ENCODE measurements around the gene KCNJ1. TPM values are rescaled to one million over a fixed set of nuclear protein-coding genes. Genes with fewer than 3 reads are reported as not detected.

Gene KCNJ1
- total RNA-seq, 1 experiment from 2014 or later: not detected

DNA sequence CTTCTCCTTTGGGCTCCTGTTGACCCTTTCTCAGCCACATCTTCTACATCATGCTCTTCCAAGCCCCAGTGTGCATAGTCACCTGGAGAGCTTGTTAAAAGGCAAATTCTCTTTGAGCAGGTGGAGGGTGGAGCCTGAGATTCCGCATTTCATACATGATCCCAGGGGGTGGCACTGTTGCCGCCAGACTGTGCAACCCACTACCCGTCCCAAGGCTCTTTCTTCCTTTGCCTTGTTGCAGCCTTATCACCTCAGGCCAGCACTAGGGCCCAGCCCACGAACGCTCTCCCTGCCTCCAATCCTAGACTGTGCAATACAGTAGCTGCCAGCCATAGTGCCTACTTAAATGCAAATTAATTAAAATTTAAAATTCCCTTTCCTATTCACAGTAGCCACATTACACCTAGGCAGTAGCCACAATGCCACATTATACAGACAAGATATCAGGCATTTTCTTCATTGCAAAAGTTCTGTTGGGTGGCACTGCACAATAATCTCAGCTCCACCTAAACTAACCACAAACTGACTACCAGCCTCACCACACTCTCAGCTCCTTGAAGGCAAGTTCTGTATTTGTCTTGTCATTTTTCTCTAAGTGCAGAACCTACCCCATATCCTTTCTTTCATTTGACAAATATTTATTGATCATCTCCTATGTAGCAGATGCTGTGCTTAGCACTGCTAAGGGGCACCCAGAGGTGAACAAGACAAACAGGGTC is 19.5 kb upstream of the KCNJ1 start:
- no peaks in the 10 kb centered on the region for H3F3A ChIP-seq (ENCODE audit: low read length, unreplicated experiment)
- no peaks in the 10 kb centered on the region for H3K9me2 ChIP-seq (replicated peaks; ENCODE audit: low read length)
- ChIA-PET POLR2A (ENCODE audit: unreplicated experiment) (no interaction called here), CTCF (interaction anchor here (0.9 to 3.3 kb wide), 2 partner anchors 62 to 70 kb away, joined by 5 to 41 read pairs; no protein-coding TSS in a partner anchor)
- H3K36me3 ChIP-seq (ENCODE audit: low read depth, low read length): no peaks in the 10 kb centered on the region
- TF ChIP-seq, protein P1, sequence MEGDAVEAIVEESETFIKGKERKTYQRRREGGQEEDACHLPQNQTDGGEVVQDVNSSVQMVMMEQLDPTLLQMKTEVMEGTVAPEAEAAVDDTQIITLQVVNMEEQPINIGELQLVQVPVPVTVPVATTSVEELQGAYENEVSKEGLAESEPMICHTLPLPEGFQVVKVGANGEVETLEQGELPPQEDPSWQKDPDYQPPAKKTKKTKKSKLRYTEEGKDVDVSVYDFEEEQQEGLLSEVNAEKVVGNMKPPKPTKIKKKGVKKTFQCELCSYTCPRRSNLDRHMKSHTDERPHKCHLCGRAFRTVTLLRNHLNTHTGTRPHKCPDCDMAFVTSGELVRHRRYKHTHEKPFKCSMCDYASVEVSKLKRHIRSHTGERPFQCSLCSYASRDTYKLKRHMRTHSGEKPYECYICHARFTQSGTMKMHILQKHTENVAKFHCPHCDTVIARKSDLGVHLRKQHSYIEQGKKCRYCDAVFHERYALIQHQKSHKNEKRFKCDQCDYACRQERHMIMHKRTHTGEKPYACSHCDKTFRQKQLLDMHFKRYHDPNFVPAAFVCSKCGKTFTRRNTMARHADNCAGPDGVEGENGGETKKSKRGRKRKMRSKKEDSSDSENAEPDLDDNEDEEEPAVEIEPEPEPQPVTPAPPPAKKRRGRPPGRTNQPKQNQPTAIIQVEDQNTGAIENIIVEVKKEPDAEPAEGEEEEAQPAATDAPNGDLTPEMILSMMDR (conservative IDR thresholded peaks at IDR 0.05; ENCODE audit: low read depth, low read length): peak; percentile 64
- no peak for TF ChIP-seq EZH2 (IDR thresholded peaks at IDR 0.05; ENCODE audit: low read length, unreplicated experiment)
- no peaks in the 10 kb centered on the region for H4K20me1 ChIP-seq (ENCODE audit: low read length)
- no peaks in the 10 kb centered on the region for H3K9me3 ChIP-seq (ENCODE audit: low read length)
- peak; percentile 55 for ATAC-seq
- no peak overlapping the region for H2AFZ ChIP-seq (ENCODE audit: low read length)
- no peak overlapping the region for H3K4me2 ChIP-seq (ENCODE audit: low read length)
- peaks cover 13% of the 10 kb centered on the region; the same call in 1 of the 2 replicates for H3K27me3 ChIP-seq (ENCODE audit: low read length)
- peak; percentile 66 for DNase-seq
- no peak overlapping the region for H3K9ac ChIP-seq (ENCODE audit: low read length)
- H3K4me3 ChIP-seq (ENCODE audit: low read length): no peak overlapping the region
- no peaks in the 10 kb centered on the region for H3K79me2 ChIP-seq (ENCODE audit: low read length)
- BruUV-seq (replicated peaks): no TSS peak
- peaks cover 5% of the 10 kb centered on the region; the same call in 1 of the 2 replicates for H3K4me1 ChIP-seq (ENCODE audit: insufficient read depth, low read length)
- intact Hi-C loops (cut with micrococcal nuclease): loop anchor here (5.0 to 10.0 kb wide), 3 partner anchors 138 to 866 kb away; no protein-coding TSS in a partner anchor
- no peak overlapping the region for H3K27ac ChIP-seq (ENCODE audit: low read length)

DNA sequence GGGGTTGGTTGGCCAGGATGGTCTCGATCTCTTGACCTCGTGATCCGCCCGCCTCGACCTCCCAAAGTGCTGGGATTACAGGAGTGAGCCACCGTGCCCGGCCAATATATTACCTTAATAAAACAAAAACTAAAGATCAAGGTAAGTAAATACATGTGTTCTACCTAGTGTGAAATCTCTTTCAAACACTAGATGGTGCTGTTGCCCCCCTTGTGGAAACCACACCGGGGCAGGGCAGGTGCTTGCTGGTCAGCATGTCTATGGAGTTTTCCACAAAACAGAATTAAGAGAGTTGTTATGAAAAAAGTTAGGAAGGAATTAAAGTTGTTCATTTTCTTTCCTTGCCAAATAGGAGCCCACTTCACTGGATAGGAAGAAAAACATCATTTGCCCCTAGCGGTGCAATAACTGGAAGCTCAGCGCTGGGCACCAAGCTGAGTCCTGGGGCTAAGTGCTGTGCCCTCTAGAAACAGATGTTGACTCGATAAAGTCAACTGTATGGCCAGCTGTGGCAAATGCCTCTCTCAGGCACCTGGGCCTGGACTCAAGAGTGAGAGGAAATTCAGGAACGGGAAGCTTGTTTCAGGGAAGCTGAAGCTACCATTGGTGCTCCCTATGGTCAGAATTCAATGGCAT is 17.7 kb upstream of the KCNJ1 start:
- CTCF ChIA-PET: interaction anchor here (0.6 to 3.3 kb wide), 3 partner anchors 17 to 72 kb away, joined by 3 to 41 read pairs (median 6); no protein-coding TSS in a partner anchor
- H3K4me2 ChIP-seq (ENCODE audit: low read length): peak overlapping the region; percentile 59
- no peaks in the 10 kb centered on the region for H3K9me2 ChIP-seq (replicated peaks; ENCODE audit: low read length)
- H3K27ac ChIP-seq (ENCODE audit: low read length): no peak overlapping the region
- no peaks in the 10 kb centered on the region for H3K36me3 ChIP-seq (ENCODE audit: low read depth, low read length)
- DNase-seq (peak; percentile 93), ATAC-seq (peak; percentile 92)
- TF ChIP-seq, protein P1 (conservative IDR thresholded peaks at IDR 0.05; ENCODE audit: low read depth, low read length): peak; percentile 91
- TF ChIP-seq EZH2 (IDR thresholded peaks at IDR 0.05; ENCODE audit: low read length, unreplicated experiment): no peak
- POLR2A ChIA-PET (ENCODE audit: unreplicated experiment): interaction anchor here (0.6 kb wide), 1 partner anchor 73 kb away, joined by 3 read pairs; no protein-coding TSS in a partner anchor
- H4K20me1 ChIP-seq (ENCODE audit: low read length): no peaks in the 10 kb centered on the region
- H3K79me2 ChIP-seq (ENCODE audit: low read length): no peaks in the 10 kb centered on the region
- 0 out of 2 replicates have a peak overlapping the region, but pooled peaks have one; percentile 21 for H2AFZ ChIP-seq (ENCODE audit: low read length)
- H3K27me3 ChIP-seq (ENCODE audit: low read length): peaks cover 15% of the 10 kb centered on the region; the same call in 1 of the 2 replicates
- H3K9me3 ChIP-seq (ENCODE audit: low read length): no peaks in the 10 kb centered on the region
- no peaks in the 10 kb centered on the region for H3F3A ChIP-seq (ENCODE audit: low read length, unreplicated experiment)
- H3K9ac ChIP-seq (ENCODE audit: low read length): no peak overlapping the region
- BruUV-seq (replicated peaks): no TSS peak
- no peaks in the 10 kb centered on the region for H3K4me1 ChIP-seq (ENCODE audit: insufficient read depth, low read length)
- intact Hi-C loops (cut with micrococcal nuclease): loop anchor here (1.0 to 10.0 kb wide), 6 partner anchors 21 to 867 kb away; no protein-coding TSS in a partner anchor
- H3K4me3 ChIP-seq (ENCODE audit: low read length): peak overlapping the region; percentile 45; the same call in 1 of the 2 replicates
